T-helper 1 cell treated with Interleukin-12 subunit alpha and Interleukin-12 subunit beta and Interleukin-4 antibody, amounts not matched to agents 30 ng/mL and 1 ng/mL, for 36 hours (primary cell): ENCODE results near the gene LIX1L. TPM values are rescaled to one million over a fixed set of nuclear protein-coding genes. Genes with fewer than 3 reads are reported as not detected.
"Not testable (repeated sequence)": the region's sequence is repeated elsewhere in the genome, so short reads cannot be mapped to it uniquely, and the experiment has no call there.

Experiments used
- intact Hi-C: fragments of 100-400 bp; cut with micrococcal nuclease; formaldehyde crosslinking; loops from one replicate; pipeline ENCODE4 v1.15.1; 2024
- total RNA-seq: library from RNA; stranded (reverse); gene quantifications from 2 replicates; pipeline ENCODE4 v1.2.3, GENCODE V29; 2022

Gene LIX1L
- total RNA-seq, 1 donor from 2014 or later, result 39.0 TPM

DNA sequence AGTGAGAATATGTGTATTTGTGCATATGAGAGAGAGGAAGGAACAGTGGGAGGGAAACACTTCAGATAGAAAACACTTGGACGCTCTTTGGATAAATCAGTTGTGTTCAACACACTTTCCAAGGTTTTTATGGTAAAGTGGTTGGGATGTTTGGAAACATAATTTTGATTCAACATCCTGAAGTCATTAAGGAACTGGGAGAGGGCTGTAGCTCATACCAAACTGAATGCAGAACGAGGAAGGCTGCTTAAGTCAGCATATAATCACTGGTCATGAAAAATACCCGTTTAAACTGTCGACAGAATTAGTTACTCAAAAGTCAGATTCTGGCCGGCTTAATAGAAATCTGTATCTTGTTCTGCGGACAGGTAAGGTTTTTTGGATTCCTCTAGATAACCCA is 14.9 kb downstream of the LIX1L start:
- intact Hi-C loops, result no loop called here

DNA sequence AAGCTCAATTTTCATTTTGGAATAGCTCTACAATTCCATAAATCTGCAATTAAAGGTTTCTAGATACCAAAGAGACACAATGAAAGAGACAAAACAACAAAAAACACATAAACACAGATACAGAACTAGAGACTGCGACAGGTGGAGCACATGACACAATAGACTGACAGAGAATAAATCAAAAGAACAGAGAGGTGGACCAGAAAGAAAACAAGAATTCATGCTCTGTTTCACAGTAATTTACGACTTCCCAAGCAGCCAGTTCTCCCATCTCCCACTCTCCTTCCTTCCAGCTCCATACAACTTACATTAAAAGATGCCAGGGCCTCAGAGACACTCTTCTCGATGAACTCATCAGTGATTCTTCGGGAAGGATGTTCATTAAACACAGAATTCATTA is 15.4 kb downstream of the LIX1L start:
- intact Hi-C loops, result no loop called here

DNA sequence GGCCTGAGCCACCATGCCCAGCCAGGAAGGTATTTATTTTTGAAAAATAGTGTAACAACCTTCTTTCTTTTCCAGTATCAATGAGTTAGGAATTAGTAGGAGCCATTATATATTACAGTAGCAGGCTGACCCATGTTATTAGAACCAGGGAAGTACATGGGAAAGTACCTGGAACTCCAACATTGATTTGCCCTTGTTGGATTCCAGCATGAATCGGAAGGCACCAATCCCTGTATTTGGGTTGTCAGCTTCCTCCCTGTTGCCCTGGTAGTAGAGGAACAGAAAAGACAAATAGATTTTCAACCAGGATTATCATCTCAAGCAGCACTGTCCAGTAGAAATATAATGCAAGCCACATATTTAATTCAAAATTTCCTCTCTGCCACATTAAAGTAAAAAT is 20.4 kb downstream of the LIX1L start:
- intact Hi-C loops, result no loop called here

DNA sequence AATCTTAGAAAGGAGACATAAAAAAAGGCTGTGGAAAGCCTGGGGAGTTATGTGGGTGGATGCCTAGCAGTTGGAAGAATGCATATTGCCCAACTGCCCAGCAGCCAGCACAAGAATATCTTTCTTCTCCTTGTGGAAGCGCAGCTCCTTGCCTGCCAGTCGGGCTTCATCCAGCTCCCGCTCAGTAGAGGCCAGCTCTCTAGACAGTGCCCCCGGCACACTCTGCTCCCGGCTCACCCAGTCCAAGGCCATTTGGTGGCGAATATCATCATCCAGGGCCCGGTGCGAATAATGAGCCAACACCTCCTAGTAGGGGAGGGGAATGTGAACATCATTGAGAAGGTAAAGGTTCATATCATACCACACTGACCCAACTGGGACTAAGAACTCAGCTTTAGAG is 21.6 kb downstream of the LIX1L start:
- intact Hi-C loops, result no loop called here

DNA sequence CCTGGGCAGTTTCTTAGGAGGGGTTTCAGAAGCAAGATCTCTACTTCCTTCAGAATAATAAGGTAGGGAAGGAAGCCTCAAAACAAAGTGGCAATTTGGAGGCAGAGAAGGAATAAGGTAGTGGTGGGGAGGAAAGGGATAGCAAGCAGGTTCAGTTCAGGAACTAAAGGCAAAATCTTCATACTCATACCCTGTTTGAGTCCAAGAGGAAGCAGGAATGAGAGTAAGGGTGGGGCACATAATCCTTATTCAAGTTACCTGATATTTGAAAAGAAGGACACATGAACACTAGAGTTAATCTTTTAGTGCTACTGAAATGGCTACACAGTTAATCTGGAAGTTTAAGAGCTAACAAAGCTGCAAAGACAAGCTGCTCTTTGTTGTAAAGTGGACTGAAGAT is 22.1 kb downstream of the LIX1L start:
- intact Hi-C loops, result no loop called here

DNA sequence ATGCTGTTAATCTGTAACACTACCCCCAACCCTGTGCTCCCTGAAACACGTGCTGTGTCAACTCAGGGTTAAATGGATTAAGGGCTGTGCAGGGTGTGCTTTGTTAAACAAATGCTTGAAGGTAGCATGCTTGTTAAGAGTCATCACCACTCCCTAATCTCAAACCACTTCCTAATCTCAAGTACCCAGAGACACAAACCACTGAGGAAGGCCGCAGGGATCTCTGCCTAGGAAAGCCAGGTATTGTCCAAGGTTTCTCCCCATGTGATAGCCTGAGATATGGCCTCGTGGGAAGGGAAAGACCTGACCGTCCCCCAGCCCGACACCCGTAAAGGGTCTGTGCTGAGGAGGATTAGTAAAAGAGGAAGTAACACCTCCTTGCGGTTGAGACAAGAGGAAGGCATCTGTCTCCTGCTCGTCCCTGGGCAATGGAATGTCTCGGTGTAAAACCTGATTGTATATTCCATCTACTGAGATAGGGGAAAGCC is 25.3 kb downstream of the LIX1L start:
- intact Hi-C loops, result loop anchor here (1.0 kb wide), 1 partner anchor 26 kb away; the partner anchor contains the start of gene LIX1L

DNA sequence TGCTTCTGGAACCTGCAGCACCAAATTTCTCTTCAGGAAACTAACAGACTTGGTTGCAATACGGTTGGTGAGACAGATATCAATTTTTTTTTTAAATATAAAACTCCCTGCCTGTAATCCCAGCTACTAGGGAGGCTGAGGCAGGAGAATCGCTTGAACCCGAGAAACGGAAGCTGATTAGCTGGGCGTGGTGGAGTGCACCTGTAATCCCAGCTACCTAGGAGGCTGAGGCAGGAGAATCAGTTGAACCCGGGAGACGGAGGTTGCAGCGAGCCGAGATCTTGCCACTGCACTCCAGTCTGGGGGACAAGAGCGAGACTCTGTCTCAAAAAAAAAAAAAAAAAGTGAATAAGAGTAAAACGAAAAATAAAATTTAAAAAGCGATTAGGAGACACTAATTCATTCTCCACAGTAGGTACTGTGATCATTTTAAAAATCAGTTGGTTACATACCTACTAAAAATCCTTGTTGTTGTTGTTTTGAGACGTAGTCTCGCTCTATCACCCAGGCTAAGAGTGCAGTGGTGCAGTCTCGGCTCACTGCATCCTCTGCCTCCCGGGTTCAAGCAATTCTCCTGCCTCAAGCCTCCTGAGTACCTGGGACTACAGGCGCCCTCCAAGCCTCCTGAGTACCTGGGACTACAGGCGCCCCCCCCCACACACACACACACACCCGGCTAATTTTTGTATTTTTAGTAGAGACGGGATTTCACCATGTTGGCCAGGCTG is 29.7 kb downstream of the LIX1L start:
- intact Hi-C loops, result loop anchor here (1.0 to 5.0 kb wide), 9 partner anchors 10 to 106 kb away; partner anchors contain the start of genes ANKRD34A, ANKRD35, LIX1L and PEX11B

DNA sequence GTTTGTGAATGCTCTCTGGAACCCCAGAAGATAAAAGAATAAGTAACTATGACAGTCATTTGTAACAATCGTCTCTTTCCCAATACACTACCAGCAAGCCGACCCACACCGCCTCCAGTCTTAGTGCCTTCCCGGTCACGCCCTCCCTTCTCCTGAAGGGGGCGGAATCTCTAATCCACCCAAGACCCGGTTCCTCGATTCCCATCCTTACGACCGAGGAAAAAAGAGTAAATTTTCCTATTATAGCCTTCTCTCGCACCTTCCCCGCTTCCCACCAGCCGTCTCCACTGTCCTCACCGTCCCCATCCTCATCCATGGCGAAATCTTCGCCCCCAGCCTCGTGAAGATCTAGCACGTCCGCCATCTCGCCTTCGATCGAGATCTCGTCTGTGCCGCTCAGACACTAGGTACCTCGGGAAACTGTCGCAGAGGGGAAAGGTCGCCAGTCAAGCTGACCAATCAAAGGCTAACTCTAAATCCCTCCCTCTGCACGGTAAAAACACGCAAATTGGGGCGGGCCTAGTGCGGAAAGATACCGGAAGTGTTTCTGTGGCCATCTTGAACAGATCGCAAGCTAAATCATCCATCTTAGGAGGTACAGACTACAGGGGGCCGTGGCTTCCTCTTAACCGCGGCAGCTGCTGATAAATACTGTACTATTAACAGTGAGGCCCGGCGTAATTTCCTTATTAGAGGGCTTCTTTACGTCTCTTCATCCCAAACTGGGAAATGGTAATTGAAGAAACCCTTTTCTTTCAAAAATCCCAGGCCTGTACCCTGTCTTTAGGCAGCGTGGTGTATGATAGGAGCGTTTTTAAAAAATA is 30.5 kb downstream of the LIX1L start, which contains the start of gene RBM8A:
RBM8A (minus strand) TSS at position 422 of the 824 bp plus-strand sequence; CDS start at position 364, 58 bp downstream.
- intact Hi-C loops, result loop anchor here (1.0 to 5.0 kb wide), 9 partner anchors 9 to 105 kb away; partner anchors contain the start of genes ANKRD34A, ANKRD35, LIX1L and PEX11B

DNA sequence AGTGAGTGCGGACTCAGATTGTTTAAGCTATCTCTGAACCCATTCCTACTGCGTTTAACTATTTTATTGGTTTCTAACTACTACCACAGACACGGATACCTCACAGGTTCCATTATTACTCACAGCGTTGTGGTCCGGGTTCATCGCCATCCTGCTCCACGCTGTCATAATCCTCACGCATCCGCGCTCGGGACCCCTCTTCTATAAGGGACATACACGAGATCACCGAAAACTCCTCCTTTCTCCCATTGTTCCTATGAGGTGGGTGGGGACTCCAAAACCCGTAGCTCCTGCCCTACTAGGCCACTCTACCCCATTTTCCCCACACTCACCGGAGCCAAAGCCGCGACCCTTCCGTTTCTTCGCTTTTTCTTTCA is 31.1 kb downstream of the LIX1L start:
- intact Hi-C loops, result loop anchor here (1.0 to 5.0 kb wide), 9 partner anchors 8 to 104 kb away; partner anchors contain the start of genes ANKRD34A, ANKRD35, LIX1L and PEX11B

DNA sequence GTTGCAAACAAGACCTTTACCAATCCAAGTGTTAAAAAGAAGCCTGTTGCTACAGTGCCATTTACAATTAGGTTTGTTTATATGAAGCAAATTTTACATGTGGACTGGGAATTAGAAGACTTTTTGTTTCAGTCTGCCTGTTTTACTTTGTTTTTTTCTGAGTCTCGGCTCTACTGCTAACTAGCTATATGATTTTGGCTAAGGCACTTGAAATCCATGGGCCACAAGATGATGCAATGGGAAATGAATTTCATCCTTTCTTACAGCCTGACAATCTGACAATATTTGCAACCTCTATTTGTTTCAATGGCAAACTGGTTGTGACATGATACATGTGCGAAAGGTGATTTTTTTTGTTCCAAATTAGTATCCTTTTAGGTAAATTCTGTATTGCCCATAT is 35.6 kb downstream of the LIX1L start:
- intact Hi-C loops, result no loop called here

DNA sequence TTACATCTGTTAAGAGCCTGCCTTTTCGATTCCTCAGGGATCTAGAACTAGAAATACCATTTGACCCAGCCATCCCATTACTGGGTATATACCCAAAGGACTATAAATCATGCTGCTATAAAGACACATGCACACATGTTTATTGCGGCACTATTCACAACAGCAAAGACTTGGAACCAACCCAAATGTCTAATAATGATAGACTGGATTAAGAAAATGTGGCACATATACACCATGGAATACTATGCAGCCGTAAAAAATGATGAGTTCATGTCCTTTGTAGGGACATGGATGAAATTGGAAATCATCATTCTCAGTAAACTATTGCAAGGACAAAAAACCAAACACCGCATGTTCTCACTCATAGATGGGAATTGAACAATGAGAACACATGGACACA is 37.5 kb downstream of the LIX1L start:
- intact Hi-C loops, result not testable (repeated sequence)

DNA sequence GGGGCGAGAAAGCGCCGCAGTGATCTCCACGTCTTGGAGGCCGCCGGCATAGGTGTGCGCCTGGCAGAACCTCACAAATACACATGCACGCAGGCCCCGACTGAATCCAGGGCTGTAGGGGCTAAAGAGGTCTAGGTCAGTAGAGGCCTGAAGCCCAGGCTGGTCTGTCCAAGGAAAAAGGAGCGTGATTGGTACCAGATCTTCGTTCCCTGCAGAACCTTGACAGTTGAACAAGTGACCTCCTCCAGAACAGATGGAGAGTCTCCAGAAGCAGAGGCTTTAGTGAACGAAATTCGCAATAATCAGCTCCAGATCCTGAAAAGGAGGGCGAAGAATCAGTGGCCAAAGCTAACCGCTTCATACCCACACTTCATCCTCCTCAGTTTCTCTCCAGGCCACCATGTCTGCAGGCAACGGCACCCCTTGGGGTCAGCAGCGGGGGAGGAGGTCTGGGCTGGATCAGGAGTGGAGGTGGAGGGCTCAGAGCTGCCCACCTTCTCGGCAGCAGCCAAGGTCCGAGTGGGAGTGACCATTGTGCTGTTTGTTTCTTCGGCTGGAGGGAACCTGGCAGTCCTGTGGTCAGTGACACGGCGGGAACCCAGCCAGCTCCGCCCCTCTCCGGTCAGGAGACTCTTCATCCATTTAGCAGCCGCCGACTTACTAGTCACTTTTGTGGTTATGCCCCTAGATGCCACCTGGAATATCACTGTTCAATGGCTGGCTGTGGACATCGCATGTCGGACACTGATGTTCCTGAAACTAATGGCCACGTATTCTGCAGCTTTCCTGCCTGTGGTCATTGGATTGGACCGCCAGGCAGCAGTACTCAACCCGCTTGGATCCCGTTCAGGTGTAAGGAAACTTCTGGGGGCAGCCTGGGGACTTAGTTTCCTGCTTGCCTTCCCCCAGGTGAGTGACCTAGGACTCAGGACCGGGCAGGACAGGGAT is 38.6 kb downstream of the LIX1L start:
- intact Hi-C loops, result loop anchor here (1.0 to 2.0 kb wide), 10 partner anchors 8 to 118 kb away; partner anchors contain the start of genes ANKRD34A, ANKRD35, ITGA10 and LIX1L

DNA sequence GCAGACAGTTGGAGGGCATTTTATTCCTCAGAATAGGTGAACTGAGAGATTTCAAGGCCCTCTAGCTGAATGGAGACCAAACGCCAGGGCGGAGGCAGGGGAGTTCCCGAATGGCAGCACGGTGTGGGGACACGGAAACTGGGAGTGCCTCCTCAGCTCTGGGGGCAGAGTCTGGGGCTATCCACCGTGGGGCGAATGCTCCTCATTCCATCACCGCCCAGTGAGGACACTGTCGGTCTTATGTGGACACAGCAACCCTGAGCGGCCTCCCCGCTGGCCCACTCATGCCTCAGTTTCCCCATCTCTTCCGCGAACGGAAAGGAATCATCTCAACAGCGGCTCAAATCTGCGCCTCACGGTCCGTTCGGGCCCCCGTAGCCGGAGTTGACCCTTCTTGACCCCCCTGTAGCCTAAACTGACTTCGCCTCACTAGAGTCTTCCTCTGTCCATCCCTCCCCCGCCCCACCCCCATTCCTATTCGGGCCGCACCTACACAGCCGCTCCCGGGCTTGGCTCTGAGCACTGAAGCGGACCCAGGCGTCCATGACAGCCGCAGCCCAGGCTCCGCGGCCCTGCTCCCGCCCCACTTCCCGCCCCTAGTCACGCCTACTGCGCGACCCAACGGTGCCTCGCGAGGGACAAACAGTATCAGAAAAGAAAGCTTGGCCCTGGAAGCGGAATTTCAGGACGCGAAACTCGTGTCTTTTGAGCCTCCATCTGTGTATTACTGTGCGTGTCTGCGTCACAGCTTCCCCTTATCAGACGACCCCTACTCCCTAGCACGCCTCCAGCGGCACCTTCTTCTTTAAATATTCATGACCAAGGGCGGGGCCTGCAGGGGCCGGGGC is 39.4 kb downstream of the LIX1L start, which contains the start of gene PEX11B:
PEX11B (minus strand) TSS at position 574 of the 848 bp plus-strand sequence; CDS start at position 545, 29 bp downstream.
- intact Hi-C loops, result loop anchor here (1.0 to 2.0 kb wide), 10 partner anchors 8 to 118 kb away; partner anchors contain the start of genes ANKRD34A, ANKRD35, ITGA10 and LIX1L

DNA sequence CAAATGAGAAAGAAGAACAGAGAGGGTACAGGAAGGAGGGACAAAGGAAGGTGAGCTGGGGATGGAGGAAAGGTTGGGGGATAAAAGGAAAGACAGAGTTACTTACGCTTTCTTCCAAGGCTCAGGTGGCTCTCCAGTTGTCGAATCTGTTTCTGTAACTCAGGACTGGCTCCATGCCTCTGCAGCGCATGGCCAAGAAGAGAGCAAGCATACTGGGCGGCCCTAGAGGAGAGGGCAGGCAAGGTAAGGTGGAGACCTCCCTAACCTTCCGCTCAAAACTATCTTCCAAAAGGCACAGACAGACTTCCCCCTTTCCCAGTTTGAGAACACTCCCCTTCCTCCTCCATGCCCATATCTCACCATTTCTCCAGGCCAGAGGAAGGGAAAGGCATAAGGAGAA is 40.2 kb downstream of the LIX1L start:
- intact Hi-C loops, result no loop called here

DNA sequence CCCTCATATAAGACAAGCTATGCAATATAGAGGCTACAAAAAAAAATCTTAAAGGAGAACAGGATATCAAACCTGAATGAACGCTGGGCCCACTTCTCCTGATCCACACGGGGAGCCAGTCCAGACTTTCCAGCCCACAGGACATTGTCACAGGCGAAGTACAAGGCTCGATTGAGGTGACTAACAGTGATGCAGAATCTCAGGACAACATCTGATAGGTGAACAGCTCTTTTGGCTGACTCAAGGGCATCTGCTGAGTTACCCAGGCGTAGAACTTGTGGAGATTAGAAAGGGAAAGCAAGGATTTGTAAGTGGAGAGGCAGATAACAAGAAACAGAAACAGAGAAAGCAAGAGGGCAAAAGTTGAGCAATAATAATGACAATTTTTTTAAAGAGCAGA is 41.1 kb downstream of the LIX1L start:
- intact Hi-C loops, result no loop called here

DNA sequence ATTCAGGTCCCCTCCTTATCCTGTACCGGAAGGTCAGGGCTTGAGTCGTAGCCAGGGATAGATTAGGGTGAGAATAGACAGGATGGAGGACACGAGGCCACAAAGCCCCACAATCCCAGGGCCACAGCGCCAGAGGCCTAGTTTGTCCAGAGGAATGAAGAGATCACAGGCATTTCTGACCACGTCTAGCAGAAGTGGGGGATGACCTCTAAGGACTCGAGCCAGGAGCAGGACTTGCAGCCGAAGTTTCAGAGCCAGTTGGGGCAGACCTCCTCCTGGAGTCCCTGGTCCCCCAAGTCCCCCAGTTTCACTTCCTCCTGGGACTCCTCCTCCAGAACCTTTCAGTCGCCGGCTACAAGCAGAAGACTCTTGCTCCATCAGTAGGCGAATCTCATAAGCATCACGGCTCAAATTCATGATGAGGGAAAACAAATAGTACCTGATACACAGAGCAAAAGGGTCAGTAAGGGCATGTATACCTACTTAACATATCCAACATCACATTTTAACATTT is 45.6 kb downstream of the LIX1L start:
- intact Hi-C loops, result no loop called here

DNA sequence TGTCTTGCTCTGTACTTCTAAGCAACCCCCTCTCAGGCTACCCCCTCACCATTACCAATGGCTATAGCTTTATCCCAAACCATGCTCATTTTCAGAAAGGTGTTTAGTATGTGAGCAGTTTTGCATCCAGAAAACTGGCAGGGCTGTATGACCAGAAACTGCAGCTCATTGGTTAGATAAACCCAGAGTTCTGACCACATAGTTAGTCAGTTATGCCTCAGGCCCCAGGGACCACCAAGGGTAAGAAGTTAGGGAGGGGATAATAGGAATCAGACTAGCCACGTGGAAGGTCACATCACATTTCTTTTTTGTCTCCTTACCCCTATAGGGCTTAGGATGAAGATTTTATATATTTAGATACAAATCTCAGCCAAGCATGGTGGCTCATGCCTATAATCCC is 49.2 kb downstream of the LIX1L start:
- intact Hi-C loops, result no loop called here

DNA sequence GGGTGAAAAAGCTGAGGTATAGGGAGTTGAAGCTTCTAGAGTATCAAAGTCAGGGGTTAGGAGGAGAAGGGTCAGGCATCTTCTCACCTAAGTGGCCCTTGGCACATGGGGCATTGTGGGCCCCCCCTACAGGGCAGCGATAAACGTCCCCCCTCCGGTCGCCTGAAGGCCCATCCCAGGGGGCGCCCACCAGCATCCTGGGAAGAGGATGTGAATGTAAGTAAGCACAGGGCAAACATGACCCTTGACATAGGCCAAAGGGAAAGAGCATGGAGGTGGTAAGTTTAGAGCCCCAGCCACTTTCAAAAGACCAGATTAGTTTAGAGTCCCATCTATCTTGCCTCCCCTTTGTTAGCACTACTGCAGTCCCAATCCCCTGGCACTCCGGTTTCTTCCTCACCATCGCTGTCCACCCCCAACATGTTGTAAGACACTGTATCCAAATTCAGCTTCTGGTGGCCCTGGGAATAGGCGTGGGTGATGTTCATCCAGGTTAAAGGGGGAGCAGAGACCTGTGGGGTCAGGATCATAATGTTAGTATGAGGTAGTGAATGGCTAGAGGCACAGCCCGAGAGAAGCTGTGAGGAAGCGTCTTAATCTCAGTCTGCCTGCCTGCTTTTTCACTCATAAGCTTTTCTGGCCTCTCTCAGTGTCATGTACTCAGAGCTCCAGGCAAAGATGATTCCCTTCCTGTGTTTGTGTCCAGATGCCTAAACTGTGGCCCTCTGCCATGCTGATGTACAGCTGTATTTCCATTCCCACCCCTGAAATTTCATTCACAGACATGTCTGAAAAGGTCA is 50.7 kb downstream of the LIX1L start:
- intact Hi-C loops, result no loop called here
